Activated T-cell treated with anti-CD3 and anti-CD28 coated beads, Interleukin-2, amount 50 U/mL, for 24 hours (primary cell): ENCODE results near the gene MKRN2.

Experiments
- DNase-seq: peaks from one replicate; pipeline ENCODE4 v3.0.0-alpha.2; 2020
- H3K27ac Mint-ChIP-seq: 2 replicates; pipeline ENCODE4 v1.8.0; 2020; ENCODE audit warnings: mild to moderate bottlenecking, mixed read lengths
- H3K27me3 Mint-ChIP-seq: 2 replicates; pipeline ENCODE4 v1.8.0; 2020; ENCODE audit warnings: mixed read lengths
- H3K36me3 Mint-ChIP-seq: 2 replicates; pipeline ENCODE4 v1.8.0; 2020; ENCODE audit warnings: low read depth, mixed read lengths
- H3K4me1 Mint-ChIP-seq: 2 replicates; pipeline ENCODE4 v1.8.0; 2020; ENCODE audit warnings: low read depth, mixed read lengths
- H3K4me3 Mint-ChIP-seq: 2 replicates; pipeline ENCODE4 v1.8.0; 2020; ENCODE audit warnings: mild to moderate bottlenecking, moderate library complexity, mixed read lengths
- H3K9me3 Mint-ChIP-seq: 2 replicates; pipeline ENCODE4 v1.8.0; 2020; ENCODE audit warnings: mixed read lengths

Gene MKRN2, protein sequence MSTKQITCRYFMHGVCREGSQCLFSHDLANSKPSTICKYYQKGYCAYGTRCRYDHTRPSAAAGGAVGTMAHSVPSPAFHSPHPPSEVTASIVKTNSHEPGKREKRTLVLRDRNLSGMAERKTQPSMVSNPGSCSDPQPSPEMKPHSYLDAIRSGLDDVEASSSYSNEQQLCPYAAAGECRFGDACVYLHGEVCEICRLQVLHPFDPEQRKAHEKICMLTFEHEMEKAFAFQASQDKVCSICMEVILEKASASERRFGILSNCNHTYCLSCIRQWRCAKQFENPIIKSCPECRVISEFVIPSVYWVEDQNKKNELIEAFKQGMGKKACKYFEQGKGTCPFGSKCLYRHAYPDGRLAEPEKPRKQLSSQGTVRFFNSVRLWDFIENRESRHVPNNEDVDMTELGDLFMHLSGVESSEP

DNA sequence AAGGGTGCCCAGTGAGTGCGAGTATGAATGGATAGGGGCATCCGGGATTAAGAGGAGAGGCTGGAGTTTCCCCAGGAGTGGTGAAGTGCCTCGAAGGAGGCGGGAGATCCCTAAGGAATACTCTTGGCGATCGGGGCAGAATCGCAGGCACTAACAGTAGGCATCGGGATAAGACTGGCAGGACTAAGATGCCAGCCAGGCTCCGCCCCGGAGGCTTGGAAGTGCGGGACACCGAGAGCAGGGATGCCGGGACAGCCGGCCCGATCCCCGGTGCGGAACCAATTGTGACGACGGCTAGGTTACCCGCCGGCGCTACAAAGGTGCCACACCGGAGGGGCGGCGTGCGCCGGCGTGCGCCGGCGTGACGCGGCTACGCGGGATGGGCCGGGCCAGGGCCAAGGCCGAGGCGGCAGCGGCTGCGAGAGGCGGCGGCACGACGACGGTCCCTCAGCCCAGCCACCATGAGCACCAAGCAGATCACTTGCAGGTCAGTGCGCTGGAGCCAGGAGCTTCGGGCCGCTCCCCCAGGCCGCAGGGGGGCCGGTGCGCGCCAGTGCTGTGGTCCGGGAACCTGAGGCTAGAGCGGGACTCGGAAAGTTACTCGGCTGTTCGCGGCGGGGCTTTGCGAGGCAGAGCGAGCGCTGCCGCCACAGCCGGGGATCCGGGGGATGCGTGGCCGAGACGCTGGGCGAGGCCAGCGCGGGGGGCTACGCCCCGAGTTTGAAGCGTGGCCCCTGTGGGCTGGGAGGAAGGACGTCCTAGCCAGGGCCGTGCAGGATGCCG is at the start of gene MKRN2:
TSS of gene MKRN2 (plus strand) at position 398 of the 783 bp plus-strand sequence. CDS start at position 462, 64 bp downstream.
- H3K36me3 Mint-ChIP-seq: peaks cover 9% of the 10 kb centered on the region
- peak within 1 kb of the TSS; percentile 95 for H3K4me3 Mint-ChIP-seq
- peaks cover 29% of the 10 kb centered on the region for H3K27me3 Mint-ChIP-seq
- H3K27ac Mint-ChIP-seq: peak within 1 kb of the TSS; percentile 95
- peak; percentile 94 for DNase-seq
- no peaks in the 10 kb centered on the region for H3K9me3 Mint-ChIP-seq
- H3K4me1 Mint-ChIP-seq: peaks cover 60% of the 10 kb centered on the region

DNA sequence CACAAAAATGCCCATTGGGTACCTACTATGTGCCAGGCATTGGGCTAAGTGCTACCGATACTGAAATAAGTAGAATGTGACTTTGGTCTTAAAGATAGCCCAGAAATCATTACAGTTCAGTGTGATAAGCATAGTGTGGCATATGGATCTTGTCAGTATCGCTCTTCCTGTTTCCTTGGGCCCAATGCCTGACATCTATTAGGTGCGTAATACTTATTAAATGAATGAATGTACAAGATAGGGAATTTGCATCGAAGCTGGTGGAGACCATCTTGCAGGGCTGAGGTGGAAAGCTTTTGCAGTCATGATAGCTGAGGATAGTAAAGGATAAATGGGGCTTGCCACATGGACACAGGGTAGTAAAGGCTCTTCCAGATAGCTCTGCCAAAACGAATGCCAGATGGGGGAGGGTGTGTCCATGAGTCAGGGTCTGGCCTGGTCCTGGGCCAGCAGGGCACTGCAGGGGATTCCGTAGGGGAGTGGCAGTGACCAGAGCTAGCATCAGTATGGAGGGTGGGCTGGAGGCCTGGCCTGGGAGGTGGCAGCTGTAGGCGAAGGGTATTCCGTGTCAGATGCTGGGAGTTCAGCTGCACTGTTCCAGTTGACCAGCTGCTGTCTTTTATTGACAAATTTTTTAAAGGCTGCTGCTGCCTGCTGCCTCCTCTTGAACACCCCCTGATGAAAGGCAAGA is 49.2 kb upstream of the MKRN2 start:
- no peak for DNase-seq
- H3K4me1 Mint-ChIP-seq: no peaks in the 10 kb centered on the region
- no peak overlapping the region for H3K4me3 Mint-ChIP-seq
- peaks cover 96% of the 10 kb centered on the region for H3K36me3 Mint-ChIP-seq
- no peaks in the 10 kb centered on the region for H3K9me3 Mint-ChIP-seq
- no peaks in the 10 kb centered on the region for H3K27me3 Mint-ChIP-seq
- H3K27ac Mint-ChIP-seq: no peak overlapping the region

- H3K27me3 Mint-ChIP-seq: no peaks in the 10 kb centered on the region
- H3K27ac Mint-ChIP-seq: no peak overlapping the region
- H3K4me1 Mint-ChIP-seq: no peaks in the 10 kb centered on the region
- H3K36me3 Mint-ChIP-seq: peaks cover 95% of the 10 kb centered on the region
- DNase-seq: no peak
- H3K4me3 Mint-ChIP-seq: no peak overlapping the region
- H3K9me3 Mint-ChIP-seq: no peaks in the 10 kb centered on the region
These were observed 48.6 kb upstream of the MKRN2 start for GRCh38 chr3:12508291-12508700.

DNA sequence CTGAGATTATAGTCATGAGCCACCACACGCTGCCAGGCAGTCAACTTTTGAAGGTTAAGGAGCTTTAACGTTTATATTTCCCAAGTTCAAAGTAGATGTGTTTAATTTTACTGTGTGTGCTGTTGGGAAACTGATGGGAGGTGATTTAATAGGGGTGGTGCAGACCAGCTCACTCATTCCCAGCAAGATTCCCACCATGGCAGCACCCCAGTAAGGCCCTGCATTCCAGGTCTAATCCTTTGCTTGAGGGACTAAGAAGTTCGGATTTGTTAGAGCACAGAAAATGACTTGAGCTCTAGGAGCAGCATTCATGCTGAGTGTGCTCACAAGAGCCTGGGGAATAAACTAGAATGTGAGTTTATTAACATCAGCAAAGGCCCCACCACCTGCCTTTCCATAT is 47.4 kb upstream of the MKRN2 start:
- Mint-ChIP-seq H3K4me1 (no peaks in the 10 kb centered on the region), H3K27ac (no peak overlapping the region), H3K9me3 (no peaks in the 10 kb centered on the region), H3K27me3 (no peaks in the 10 kb centered on the region), H3K36me3 (peaks cover 94% of the 10 kb centered on the region), H3K4me3 (no peak overlapping the region)
- DNase-seq: no peak

GRCh38 chr3:12512534-12513118 is 44.3 kb upstream of the MKRN2 start:
- Mint-ChIP-seq H3K36me3 (peaks cover 84% of the 10 kb centered on the region), H3K4me1 (no peaks in the 10 kb centered on the region), H3K27me3 (no peaks in the 10 kb centered on the region), H3K27ac (no peak overlapping the region), H3K4me3 (no peak overlapping the region), H3K9me3 (no peaks in the 10 kb centered on the region)
- DNase-seq: no peak

- H3K27me3 Mint-ChIP-seq: no peaks in the 10 kb centered on the region
- H3K36me3 Mint-ChIP-seq: peaks cover 84% of the 10 kb centered on the region
- no peak for DNase-seq
- H3K4me3 Mint-ChIP-seq: no peak overlapping the region
- no peaks in the 10 kb centered on the region for H3K4me1 Mint-ChIP-seq
- H3K9me3 Mint-ChIP-seq: no peaks in the 10 kb centered on the region
- no peak overlapping the region for H3K27ac Mint-ChIP-seq
These were observed 43.0 kb upstream of the MKRN2 start for GRCh38 chr3:12513694-12514446.

DNA sequence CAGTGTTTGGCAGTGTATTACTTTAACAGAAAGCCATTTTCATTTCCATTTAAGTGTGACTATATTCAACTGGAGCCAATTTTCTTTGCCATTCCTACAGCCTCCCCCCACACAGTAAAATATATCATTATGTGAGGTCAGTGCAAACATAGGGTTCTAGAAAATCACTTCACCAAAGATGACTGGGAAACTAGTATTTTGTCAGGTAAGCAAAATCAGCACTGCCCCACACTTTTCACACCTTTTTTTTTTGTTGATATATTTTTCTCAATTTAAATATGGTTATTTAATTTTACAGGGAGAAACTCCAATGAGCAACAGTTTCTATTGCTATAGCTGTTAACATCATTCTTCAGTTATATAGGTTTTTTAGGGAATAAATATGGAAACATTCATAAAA is 41.3 kb upstream of the MKRN2 start:
- no peak overlapping the region for H3K27ac Mint-ChIP-seq
- no peaks in the 10 kb centered on the region for H3K4me1 Mint-ChIP-seq
- no peak overlapping the region for H3K4me3 Mint-ChIP-seq
- H3K27me3 Mint-ChIP-seq: no peaks in the 10 kb centered on the region
- H3K36me3 Mint-ChIP-seq: peaks cover 81% of the 10 kb centered on the region
- no peak for DNase-seq
- no peaks in the 10 kb centered on the region for H3K9me3 Mint-ChIP-seq

DNA sequence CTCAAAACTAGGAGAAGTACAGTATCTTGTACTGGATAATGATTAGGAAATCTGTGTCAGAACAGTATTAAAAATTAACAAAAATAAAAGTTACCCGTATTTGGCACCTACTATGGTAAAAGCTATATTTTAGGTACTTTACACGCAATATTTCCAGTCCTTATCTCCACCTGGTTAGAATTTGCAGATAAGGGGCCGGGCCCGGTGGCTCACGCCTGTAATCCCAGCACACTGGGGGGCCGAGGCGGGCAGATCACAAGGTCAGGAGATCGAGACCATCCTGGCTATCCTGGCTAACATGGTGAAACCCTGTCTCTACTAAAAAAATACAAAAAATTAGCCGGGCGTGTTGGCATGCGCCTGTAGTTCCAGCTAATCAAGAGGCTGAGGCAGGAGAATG is 40.0 kb upstream of the MKRN2 start:
- no peaks in the 10 kb centered on the region for H3K4me1 Mint-ChIP-seq
- no peaks in the 10 kb centered on the region for H3K27me3 Mint-ChIP-seq
- no peak for DNase-seq
- peaks cover 78% of the 10 kb centered on the region for H3K36me3 Mint-ChIP-seq
- no peak overlapping the region for H3K4me3 Mint-ChIP-seq
- H3K27ac Mint-ChIP-seq: no peak overlapping the region
- no peaks in the 10 kb centered on the region for H3K9me3 Mint-ChIP-seq

DNA sequence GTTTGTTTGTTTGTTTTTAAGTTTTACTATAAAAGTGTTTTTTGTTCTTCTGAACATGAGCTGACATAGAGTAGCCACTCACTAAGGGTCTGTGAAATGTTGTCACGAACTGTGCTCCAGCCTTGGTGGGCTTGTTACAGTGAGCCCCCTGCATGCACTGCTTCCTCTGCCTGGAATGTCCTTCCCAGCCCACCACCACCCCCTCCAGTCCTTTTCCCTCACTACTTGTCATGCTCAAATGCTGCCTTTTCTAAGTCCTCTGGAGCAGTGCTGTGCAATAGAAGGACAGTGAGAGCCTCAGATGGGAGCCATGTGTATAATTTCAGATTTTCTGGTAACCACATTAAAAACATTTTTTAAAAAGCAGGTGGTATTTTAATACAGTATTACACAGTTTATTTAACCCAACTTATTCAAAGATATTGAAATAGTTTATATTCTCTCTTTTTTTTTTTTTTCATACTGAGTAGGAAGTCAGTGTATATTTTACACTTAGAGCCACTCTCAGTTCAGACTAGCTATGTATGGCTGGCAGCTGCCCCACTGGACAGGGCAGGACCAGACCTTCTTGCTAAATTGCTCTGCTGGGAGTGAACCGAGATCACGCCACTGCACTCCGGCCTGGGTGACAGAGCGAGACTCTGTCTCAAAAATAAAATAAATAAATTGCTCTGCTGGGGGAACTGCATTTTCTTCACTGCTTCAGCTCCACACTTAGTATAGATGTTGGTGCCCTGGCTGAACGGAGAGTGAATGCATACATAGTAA is 38.4 kb upstream of the MKRN2 start:
- no peak overlapping the region for H3K27ac Mint-ChIP-seq
- H3K4me1 Mint-ChIP-seq: no peaks in the 10 kb centered on the region
- H3K9me3 Mint-ChIP-seq: no peaks in the 10 kb centered on the region
- no peak for DNase-seq
- H3K4me3 Mint-ChIP-seq: no peak overlapping the region
- peaks cover 76% of the 10 kb centered on the region for H3K36me3 Mint-ChIP-seq
- no peaks in the 10 kb centered on the region for H3K27me3 Mint-ChIP-seq

DNA sequence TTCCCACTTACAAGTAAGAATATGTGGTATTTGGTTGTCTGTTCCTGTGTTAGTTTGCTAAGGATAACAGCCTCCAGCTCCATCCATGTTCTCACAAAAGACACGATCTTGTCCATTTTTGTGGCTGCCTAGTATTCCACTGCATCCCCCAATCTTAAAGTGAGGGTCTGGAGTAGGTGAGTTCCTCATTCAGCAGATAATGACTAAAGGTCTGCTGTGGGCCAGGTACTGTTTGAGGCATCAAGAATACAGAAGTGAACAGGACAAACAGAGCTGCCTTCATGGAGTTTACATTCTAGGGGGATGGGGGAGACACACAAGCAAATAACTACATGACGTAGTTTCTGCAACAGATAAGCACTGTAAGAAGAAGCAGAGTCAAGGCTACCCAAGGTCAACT is 35.9 kb upstream of the MKRN2 start:
- no peaks in the 10 kb centered on the region for H3K27me3 Mint-ChIP-seq
- no peaks in the 10 kb centered on the region for H3K9me3 Mint-ChIP-seq
- H3K27ac Mint-ChIP-seq: no peak overlapping the region
- DNase-seq: no peak
- H3K36me3 Mint-ChIP-seq: peaks cover 78% of the 10 kb centered on the region
- H3K4me1 Mint-ChIP-seq: no peaks in the 10 kb centered on the region
- no peak overlapping the region for H3K4me3 Mint-ChIP-seq

DNA sequence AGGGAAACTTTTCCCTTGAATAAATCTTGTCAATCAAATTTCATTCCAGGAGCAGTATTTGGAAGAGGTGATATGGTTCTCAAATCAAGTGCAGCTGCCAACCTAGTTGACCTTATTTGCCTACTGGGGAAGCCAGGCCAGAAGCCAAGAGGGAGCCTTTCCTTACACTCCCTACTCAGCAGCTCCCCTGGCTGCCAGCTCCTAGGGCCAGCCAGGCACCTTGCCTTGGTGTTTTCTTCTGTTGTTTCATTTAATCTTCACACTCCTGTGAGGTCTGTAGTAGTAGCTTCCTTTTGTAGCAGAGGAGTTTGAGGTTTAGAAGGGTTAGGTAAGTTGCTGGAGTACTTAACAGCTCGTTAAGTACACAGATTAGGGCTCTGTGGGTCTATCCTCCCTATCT is 34.2 kb upstream of the MKRN2 start:
- Mint-ChIP-seq H3K27me3 (no peaks in the 10 kb centered on the region), H3K36me3 (peaks cover 82% of the 10 kb centered on the region), H3K4me3 (no peak overlapping the region), H3K27ac (no peak overlapping the region), H3K4me1 (no peaks in the 10 kb centered on the region), H3K9me3 (no peaks in the 10 kb centered on the region)
- DNase-seq: no peak

DNA sequence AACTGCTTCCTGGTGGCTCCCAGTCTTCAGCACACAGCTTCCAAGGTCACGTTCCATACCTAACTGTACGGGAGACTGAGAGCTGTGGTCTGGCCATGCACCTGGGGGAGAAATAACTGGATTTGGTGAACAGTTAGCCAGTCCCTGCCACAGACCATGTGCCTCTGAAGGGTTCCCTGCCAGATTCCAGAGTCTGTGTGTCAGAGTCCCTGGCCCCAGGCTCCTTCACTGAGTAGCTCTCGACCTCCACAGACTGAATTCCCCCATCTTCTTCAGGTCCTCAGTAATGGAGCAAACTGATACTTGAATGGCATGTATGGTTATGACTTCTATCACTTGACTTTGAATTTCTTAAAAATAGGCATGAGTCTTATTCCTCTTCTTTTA is 29.1 kb upstream of the MKRN2 start:
- H3K4me1 Mint-ChIP-seq: peaks cover 12% of the 10 kb centered on the region
- peaks cover 90% of the 10 kb centered on the region for H3K36me3 Mint-ChIP-seq
- H3K9me3 Mint-ChIP-seq: no peaks in the 10 kb centered on the region
- no peak overlapping the region for H3K27ac Mint-ChIP-seq
- no peak for DNase-seq
- no peak overlapping the region for H3K4me3 Mint-ChIP-seq
- H3K27me3 Mint-ChIP-seq: no peaks in the 10 kb centered on the region

DNA sequence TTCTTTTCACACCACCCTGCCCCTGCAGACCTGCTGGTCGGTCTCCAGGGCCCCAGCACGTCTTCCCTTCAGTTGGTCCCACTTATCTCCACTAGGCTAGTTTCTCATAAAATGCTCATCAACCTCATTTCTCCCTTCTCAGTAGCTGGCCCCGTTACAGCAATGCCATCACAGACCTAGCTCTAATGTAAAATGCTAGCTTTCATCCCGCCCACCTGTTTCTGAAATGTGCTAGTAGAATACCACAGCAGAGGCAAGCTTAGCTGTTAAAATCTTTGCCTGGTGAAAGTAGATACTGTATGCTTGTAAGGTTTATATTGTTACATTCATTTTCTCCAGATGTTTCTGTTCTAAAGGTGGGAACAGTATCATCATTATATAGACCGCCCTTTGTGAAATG is 24.7 kb upstream of the MKRN2 start:
- no peaks in the 10 kb centered on the region for H3K9me3 Mint-ChIP-seq

More for the DNA sequence above, 24.7 kb upstream of the MKRN2 start:
- H3K4me3 Mint-ChIP-seq: no peak overlapping the region
- DNase-seq: no peak
- no peaks in the 10 kb centered on the region for H3K27me3 Mint-ChIP-seq
- peak overlapping the region; percentile 44 for H3K27ac Mint-ChIP-seq
- peaks cover 79% of the 10 kb centered on the region for H3K36me3 Mint-ChIP-seq
- H3K4me1 Mint-ChIP-seq: peaks cover 12% of the 10 kb centered on the region
